ENCODE measurements around the gene MT1E. TPM values are rescaled to one million over a fixed set of nuclear protein-coding genes. Genes with fewer than 3 reads are reported as not detected.

Gene MT1E
- polyA plus RNA-seq, 5 donors, result 10.6 to 21.5 (median 15.0) TPM

DNA sequence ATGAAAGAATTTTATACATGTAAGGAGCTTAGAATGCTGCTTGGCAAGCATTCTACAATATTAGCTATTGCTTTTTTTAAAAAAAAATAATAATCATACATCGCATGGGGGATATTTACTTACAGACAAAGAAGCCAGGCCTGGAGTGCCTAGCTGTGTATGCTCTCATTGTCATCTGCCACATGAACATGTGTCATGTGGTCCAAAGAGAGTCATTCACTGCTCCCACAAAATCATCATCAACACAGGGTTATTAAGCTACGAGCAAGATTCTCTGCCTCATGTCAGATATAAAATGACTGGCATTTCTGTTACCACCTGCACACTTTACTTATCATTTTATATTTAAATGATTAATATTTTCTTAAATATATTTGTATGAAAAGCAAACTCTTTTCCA, 1.9 kb upstream of the MT1E start:
- DNase-seq, result no peak

DNA sequence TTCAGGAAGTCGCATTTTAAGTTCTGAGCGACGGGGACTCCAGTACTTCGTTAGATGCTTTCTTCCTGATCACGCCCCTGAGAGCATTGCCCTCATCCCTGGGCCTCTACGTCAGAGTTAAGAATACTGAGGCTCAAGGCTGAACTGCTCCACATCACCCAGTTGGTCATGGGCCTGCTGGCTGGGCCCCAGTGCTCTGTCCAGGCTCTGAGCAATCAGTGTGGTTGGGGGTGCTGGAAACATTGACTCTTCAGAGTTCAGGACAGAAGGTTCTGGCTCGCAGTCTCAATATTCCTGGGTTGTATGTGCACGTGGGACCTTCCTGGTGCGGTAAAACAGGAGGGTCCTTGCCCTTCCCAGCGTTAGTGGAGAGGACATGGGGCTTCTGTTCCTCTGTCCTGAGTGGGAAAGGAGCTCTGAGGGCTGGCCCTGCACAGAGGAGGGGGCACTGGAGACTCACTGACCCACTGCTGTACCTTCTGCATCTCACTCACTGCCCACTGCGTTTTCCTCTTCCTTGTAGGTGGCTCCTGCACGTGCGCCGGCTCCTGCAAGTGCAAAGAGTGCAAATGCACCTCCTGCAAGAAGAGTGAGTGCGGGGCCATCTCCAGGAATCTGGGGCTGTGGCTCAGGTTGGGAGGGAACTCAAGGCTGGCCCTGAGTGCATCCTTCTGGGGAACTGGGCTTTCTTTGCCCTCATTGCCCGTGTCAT, 518 bp downstream of the MT1E start:
- no peak for DNase-seq

DNA sequence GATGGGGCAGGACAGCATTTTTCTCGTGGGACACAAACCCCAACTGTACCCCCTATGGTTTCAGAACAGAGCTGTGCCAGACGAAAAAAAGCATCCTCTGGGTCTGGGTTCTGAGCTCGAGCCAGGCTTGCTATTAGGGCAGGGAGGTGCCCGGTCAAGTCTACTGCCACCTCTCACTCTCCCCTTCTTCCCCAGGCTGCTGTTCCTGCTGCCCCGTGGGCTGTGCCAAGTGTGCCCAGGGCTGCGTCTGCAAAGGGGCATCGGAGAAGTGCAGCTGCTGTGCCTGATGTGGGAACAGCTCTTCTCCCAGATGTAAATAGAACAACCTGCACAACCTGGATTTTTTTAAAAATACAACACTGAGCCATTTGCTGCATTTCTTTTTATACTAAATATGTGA, 1.1 kb downstream of the MT1E start:
- no peak for DNase-seq

DNA sequence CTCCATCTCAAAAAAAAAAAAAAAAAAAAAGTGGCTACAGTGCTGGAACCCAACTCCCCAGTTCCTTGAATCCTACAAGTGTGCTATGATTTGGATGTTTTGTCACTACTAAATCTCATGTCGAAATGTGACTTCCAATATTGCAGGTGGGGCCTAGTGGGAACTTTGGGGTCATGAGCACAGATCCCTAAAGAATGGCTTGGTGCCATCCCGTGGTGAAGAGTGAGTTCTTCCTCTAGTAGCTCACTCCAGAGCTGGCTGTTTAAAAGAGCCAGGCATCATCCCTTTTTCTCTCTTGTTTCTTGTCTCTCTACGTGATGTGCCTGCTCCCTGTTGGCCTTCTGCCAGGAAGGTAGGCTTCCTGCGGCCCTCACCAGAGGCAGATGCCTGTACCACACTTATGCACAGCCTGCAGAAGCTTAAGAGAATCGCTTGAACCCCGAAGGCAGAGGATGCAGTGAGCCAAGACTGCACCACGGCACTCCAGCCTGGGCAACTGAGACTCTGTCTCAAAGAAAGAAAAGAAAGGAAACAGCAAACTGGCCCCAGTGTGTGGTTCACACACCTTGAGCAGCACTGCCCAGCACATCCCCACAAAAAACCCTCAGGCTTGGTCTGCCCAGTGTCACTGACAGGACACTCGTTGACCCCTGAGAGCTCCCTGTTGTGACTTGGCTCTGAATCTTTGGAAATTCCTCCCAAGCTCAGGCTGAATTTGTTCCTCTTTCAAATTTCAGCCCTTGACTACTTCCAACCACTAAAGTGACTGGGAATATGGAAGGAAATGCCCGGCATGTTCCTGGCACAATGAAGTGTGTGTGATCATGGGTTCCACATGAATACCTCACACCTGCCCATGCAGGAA, 3.1 kb downstream of the MT1E start:
- DNase-seq, result no peak

DNA sequence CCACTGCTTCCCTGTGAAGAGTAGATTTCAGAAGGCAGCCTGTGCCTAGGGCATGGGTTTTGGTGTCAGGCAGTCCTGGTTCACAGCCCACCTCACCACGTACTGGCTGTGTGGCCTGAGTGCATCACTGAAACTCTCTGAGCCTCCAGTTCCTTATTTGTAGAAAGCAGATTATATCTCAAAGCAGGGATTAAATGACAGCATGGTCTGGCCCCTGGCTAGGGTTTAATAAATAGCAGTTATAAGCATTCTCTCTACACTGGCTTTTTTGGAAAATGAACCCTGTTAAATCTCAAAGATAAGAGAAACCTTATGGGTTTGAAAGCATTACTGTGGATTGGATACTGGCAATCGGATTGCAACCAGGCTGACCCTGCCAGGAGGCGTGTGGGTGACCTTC, 4.0 kb downstream of the MT1E start:
- no peak for DNase-seq

DNA sequence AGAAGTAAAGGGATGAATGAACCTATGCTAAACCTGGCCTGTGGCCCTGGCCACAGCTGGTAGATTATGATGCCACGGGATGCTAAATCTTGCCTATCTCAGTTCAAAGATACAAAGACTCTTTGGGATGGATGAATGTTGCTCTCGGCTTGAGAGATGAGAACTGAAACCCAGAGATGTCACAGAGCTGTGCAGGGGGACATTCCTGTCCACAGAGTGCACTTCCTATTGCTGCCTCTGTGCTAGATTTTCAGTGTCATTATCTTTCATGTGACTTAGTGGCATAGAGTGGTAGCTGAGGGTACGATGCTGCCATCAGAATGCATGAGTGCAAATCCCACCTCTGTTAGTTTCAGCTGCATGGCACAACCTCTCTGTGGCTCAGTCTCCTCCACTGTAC, 4.6 kb downstream of the MT1E start:
- DNase-seq, result no peak

DNA sequence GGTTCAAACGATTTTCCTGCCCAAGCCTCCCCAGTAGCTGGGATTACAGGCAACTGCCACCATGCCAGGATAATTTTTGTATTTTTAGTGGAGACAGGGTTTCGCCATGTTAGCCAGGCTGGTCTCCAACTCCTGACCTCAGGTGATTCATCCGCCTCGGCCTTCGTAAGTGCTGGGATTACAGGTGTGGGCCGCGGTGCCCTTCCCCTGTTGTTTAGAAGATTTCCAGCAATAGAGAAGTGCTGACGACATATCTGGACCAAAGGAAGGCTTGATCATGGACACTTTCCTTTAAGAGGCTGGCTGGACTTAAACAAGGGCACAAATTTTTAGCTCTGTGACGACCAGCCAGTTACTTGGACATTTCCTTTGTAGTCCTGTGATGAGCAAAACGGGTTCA, 5.6 kb downstream of the MT1E start:
- no peak for DNase-seq

DNA sequence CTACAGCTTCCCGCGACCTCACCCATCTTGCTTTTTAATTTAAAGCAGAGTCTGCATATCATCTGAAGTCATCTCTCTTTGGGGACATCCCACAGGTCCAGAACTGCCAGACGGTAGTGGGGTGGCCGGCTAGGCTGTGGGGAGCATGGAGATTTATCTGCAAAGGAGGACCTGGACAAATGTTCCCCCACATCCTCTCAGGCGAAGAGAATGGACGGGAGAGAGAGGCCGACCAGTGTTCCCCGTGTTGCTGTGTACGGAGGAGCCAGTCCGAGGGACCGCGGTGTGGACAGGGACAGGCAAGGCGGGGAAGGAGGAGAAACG, 6.2 kb downstream of the MT1E start:
- no peak for DNase-seq

DNA sequence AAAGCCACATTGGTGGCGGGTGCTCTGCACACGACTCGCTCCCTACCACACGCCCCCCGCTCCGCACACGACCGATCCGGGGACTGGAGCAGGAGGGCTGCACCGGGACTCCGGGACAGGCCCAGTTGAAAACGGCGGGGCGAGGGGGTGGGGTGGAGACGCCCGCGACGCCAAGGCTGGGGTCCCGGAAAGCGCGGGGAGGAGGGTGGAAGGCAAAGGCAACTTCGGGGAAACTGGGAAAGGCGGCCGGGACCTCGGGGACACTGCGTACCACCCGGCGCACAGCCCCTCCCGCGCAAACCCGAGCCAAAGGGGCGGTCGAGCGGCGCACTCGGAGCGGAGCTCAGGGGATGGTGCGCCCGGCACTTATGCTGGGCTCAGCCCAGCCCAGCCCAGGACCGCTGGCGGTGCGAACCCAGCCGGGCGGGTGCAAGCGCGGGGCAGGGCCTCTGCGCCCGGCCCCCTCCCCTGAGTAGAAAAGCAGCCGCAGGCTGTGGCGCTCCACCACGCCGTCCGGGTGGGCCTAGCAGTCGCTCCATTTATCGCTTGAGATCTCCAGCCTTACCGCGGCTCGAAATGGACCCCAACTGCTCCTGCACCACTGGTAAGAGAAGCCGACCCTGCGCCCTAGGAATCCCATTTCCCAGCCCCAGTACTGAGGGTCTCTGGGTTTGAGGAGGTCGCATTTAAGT, 6.7 kb downstream of the MT1E start, which contains the start of gene MT1M:
Gene MT1M, plus strand, starts transcription at position 504 of the 692 bp plus-strand sequence. Its CDS starts 73 bp downstream, at position 577.
- no peak for DNase-seq

DNA sequence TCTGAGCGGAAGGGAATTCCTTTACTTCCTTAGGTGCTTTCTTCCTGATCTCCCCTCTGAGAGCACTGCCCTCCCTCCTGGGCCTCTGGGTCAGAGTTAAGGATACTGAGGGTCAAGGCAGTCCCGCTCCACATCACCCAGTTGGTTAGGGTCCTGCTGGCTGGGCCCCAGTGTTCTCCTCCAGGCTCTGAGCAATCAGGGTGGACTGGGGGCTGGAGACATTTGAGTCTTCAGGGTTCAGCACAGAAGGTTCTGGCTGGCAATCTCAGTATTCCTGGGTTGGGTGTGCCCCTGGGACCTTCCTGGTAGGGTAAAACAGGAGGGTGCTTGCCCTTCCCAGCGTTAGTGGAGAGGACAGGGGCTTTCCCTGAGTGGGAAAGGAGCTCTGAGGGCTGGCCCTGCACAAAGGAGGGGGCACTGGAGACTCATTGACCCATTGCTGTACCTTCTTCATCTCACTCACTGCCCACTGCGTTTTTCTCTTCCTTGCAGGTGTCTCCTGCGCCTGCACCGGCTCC, 7.3 kb downstream of the MT1E start:
- DNase-seq, result no peak

DNA sequence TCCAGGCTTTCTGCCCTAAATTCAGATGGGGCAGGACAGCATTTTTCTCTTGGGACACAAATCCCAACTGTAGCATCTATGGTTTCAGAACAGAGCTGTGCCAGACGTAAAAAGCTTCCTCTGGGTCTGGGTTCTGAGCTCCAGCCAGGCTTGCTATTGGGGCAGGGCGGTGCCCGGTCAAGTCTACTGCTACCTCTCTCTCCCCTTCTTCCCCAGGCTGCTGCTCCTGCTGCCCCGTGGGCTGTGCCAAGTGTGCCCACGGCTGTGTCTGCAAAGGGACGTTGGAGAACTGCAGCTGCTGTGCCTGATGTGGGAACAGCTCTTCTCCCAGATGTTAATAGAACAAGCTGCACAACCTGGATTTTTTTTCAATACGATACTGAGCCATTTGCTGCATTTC, 8.0 kb downstream of the MT1E start:
- no peak for DNase-seq

DNA sequence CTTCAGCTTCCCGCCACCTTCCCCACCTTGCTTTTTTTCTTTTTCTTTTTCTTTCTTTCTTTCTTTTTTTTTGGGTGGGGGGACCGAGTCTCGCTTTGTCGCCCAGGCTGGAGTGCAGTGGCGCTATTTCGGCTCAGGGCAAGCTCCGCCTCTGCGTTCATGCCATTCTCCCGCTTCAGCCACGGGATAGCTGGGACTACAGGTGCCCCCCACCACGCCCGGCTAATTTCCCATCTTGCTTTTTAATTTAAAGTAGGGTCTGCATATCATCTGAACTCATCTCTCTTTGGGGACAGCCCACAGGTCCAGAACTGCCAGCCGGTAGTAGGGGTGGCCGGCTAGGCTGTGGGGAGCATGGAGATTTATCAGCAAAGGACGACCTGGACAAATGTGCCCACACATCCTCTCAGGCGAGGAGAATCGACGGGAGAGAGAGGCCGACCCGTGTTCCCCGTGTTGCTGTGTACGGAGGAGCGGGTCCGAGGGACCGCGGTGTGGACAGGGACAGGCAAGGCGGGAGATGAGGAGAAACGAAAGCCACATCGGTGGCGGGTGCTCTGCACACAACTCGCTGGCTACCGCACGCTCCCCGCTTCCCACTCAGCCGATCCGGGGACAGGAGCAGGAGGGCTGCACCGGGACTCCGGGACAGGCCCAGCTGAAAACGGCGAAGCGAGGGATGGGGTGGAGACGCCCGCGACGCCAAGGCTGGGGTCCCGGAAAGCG, 9.3 kb downstream of the MT1E start:
- no peak for DNase-seq

DNA sequence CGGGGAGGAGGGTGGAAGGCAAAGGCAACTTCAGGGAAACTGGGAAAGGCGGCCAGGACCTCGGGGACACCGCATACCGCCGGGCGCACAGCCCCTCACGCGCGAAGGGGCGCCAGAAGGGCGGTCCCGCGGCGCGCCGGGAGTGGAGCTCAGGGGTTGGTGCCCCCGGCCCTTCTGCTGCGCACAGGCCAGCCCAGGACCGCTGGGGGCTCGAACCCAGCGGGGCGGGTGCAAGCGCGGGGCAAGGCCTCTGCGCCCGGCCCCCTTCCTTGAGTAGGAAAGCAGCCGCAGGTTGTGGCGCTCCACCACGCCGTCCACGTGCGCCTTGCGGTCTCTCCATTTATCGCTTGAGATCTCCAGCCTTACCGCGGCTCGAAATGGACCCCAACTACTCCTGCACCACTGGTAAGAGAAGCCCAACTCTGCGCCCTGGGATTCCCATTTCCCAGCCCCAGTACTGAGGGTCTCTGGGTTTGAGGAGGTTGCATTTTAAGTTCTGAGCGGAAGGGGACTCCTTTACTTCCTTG, 9.9 kb downstream of the MT1E start:
- DNase-seq, result no peak

DNA sequence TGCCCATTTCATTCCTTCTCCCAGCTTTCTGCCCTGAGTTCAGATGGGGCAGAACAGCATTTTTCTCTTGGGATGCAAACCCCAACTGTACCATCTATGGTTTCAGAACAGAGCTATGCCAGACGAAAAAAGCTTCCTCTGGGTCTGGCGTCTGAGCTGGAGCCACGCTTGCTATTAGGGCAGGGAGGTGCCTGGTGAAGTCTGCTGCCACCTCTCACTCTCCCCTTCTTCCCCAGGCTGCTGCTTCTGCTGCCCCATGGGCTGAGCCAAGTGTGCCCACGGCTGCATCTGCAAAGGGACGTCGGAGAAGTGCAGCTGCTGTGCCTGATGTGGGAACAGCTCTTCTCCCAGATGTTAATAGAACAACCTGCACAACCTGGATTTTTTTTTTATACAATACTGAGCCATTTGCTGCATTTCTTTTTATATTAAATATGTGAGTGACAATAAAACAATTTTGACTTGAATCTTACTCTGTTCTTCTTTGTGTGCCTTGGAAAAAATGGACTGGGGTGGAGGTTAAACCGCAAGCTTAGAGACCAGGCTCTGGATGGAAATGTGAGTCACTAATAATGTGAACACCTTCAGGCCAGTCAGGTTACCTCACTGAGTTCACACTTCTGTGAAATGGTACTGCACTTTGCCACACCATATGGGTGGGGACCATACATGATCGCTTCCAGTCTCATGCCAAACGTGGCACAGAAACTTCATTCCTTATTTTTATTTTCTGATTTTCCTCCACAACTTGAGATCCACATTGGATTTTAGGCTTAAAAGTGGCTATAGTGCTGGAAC, 11.2 kb downstream of the MT1E start:
- DNase-seq, result no peak

DNA sequence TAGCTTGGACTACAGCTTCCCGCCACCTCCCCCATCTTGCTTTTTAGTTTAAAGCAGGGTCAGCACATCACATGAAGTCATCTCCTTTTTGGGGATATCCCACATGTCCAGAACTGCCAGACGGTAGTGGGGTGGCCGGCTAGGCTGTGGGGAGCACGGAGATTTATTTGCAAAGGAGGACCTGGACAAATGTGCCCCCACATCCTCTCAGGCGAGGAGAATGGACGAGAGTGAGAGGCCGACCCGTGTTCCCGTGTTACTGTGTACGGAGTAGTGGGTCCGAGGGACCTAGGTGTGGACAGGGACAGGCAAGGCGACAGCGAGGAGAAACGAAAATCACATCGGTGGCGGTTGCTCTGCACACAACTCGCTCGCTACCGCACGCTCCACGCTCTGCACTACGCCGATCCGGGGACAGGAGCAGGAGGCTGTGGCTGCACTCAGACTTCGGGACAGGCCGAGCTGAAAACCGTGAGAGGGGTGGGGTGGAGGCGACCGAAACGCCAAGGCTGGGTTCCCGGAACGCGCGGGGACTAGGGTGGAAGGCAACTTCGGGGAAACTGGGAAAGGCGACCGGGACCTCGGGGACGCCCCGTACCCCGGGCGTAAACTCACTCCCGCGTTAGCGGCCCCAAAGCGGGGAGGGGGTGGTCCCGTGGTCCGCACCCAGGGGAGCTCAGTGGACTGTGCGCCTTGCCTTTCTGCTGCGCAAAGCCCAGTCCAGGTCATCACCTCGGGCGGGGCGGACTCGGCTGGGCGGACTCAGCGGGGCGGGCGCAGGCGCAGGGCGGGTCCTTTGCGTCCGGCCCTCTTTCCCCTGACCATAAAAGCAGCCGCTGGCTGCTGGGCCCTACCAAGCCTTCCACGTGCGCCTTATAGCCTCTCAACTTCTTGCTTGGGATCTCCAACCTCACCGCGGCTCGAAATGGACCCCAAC, 12.5 kb downstream of the MT1E start, which contains the start of gene MT1A:
Gene MT1A, plus strand, starts transcription at position 853 of the 937 bp plus-strand sequence. Its CDS starts 73 bp downstream, at position 926.
- no peak for DNase-seq

DNA sequence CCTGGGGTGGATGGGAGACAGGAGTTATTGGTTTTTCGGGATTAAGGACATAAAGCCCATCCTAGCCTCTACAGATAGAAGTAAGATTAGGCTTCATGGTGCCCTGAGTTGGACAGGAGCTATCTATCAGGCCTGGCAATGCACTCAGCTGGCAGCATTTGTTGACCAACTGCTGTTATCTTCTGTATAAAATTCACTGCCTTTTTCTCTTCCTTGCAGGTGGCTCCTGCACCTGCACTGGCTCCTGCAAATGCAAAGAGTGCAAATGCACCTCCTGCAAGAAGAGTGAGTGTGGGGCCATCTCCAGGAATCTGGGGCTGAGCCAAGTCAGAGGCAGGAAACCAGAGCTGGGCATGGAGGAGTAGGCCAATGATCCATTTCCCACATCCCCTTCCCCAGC, 13.5 kb downstream of the MT1E start:
- no peak for DNase-seq

DNA sequence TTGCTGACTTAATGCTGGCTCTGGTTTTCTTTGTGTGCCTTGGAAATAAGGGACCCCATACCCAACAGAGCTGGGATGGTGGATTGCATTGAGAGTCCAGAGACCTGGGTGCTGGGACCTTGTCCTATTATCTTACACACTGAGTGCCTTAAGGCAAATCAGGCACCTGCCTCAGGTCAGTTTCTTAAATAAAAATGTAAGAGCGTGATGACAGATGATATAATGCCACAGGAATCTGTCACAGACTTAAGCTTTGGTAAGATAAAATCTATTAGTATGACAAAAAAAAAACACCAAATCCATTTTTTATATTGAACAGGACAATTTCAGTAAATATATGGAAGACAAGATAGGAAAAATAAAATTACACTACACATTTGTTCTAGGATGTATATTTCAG, 14.5 kb downstream of the MT1E start:
- DNase-seq, result no peak

DNA sequence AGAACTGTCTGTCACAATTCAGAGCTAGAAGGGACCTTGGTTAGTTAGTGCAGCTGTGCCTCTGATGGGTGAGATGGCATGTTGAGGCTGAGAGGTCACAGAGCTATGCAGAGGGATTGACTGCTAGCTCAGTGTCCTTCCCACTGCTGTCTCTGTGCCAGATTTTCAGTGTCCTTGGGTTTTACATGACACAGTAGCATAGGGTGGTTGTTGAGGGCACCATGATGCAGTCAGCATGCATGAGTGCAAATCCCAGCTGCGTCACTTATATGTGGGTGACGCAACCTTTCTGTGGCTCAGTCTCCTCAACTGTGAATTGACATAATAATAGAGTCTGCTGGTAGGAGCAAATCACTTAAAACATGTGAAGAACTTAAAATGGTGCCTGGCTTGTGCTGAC, 15.6 kb downstream of the MT1E start:
- no peak for DNase-seq

DNA sequence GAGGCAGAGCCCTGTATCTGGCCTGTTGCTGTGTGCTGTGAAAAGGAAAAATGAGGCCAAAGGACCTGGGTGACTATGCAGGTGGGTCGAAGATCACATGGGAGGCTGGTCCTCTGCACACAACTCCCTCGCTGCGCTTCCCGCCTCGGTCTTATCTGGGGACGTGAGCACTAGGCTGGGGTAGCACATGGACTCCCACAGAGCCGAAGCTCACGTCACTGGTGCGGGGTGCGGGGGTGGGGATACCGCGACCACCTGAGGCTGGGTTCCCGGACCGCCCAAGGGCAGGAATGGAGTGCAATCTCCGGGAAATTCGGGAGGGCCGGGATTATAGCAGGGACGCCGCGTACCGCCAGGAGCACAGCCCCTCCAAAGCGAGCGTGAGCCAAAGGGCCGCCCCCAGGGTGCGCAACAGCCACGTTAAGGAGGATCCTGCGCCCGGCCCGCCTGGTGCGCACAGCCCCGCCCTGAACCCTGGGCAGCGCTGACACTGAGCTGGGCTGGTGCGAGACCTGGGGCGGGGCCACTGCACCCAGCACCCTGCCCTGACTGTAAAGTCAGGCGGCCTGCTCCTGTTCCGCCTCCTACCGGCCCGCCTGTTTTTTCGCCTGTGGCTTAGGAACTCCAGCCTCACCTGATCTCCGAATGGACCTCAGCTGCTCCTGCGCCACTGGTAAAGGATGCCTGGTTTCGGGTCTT, 17.6 kb downstream of the MT1E start:
- no peak for DNase-seq

Data from right lung (tissue), 5 donors.